NOMO-1 treated with dmso at 0.1 percent for 144 hours (cell line): Measurements from ENCODE around the gene EBNA1BP2.
"Not testable (repeated sequence)": the region's sequence is repeated elsewhere in the genome, so short reads cannot be mapped to it uniquely, and the experiment has no call there.

ENCODE experiments used
- DNase-seq: peaks from one replicate; lab custom pipeline; 2025; ENCODE audit not compliant: unreplicated experiment; lab: John Stamatoyannopoulos, UW

The EBNA1BP2 gene

GRCh38 chr1:43121256-43121900 is 50.7 kb downstream of the EBNA1BP2 start:
- DNase-seq = no peak

- DNase-seq = not testable (repeated sequence)
Measured at GRCh38 chr1:43119928-43120586, 52.0 kb downstream of the EBNA1BP2 start.
